ENCODE measurements around the gene ROR1.
"Not testable (repeated sequence)": the region's sequence is repeated elsewhere in the genome, so short reads cannot be mapped to it uniquely, and the experiment has no call there.

ROR1 gene

DNA sequence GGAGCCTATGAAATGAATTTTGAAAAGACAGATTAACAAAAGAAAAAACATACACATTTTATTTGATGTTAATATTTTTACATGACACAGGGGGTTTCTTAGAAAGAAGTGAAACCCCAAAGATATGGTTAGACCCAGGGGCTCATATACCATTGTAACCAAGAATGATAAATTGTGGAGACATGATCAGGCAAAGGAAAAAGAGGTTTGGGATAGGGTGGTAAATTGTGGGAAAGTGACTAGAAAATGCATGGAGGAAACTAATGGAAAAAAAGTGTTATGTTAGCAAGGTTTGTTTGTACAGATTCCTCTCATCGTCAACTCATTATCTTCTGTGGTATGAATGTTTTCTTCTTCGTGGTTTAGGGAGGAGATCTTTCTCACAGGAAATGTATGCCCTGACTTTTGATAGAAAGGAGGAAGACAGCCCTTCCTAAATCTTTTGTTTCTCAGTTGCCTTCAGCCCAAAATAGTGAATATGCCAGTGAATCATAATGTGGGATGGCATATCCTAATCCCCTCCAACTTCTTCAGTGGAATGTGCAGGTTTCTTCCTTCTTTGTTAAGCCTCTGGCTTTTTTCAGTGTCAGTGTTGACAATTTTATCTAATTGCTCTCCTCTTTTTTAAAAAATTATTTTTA lies 289.2 kb downstream of the ROR1 start:
- DNase-seq: peak; percentile 89

GRCh38 chr1:64065571-64065970 lies 291.8 kb downstream of the ROR1 start:
- DNase-seq: peak; percentile 17

DNA sequence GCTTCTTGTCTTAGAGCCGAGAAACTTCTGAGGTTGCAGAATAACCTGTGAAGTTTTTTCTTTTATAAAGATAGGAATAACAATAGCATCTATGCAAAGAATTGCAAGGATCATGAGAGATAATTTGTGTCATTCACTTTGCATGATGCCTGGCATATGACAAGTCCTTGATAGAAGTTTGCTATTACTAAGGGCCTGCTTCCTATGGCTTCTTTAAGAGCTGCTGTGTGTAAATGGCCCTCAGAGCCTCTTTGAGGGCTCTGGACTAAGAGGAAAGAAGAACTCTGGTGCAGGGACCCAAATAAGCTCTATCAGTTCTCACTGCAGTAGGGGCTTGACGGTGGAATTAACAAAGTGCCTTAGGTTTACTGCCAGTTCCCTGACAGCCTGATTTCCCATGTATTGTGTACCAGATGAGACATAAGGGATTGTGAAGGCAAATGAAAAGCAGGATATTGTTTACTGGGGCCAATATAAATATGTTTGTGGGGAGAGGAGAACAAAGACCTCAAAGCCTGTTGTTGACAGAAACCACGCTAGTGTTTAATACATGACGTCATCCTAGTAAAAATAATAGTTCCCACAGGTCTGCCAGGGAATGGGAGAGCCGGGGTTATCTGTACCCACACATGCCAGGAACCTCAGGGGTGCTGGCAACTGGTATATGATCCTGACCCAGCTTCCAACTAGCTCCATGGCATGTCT lies 298.4 kb downstream of the ROR1 start:
- DNase-seq: peak; percentile 53

GRCh38 chr1:64073705-64074104 lies 299.9 kb downstream of the ROR1 start:
- DNase-seq: no peak

DNA sequence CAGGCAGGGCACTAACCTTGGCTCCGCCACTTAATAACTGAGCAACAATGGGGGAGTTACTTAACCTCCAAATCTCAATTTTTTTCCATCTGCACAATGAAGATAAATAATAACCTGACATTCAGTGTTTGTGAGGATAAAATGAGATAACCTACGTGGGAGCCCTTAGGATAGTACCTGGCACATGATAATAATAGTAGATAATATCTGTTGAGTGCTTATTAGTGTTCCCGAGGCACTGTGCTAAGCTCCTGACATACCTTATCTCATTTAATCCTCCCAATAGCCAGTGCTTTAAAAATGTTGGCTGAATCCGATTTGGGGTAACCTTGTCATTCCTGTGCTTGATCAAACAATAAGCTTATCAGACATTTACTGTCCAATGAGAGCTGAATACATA lies 300.9 kb downstream of the ROR1 start:
- no peak for DNase-seq

DNA sequence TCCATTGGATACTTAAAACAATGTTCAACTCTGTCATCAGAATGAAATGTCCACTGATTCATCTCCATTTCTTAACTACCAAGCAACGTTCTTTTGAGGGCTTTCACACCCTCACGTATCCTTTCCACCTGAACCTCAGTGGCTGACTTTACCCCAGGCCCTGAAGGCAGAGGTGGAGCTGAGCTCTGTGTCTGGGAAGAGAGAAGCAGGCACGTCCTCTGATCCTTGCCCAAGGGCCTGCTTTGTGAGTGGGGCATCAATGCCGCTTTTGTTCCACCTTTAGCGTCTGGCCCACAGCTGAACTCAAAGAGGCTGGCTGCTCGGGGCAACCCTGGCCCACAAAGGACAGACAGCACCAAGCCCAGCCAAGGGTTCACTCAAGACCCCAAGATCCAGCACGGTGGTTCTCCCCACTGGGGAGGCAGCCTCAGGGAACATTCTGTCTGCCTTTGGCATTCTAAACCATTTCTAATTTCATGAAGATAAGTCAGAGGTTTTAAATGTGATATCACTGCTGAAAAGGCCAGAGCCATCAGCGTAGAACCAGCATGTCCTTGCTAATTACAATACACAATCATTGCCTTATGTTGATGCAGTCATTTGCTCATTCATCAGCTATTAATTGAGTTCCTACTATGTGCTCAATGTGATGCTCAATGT lies 303.6 kb downstream of the ROR1 start:
- no peak for DNase-seq

- peak; percentile 76 for DNase-seq
These were observed 307.2 kb downstream of the ROR1 start for GRCh38 chr1:64080941-64081562.

DNA sequence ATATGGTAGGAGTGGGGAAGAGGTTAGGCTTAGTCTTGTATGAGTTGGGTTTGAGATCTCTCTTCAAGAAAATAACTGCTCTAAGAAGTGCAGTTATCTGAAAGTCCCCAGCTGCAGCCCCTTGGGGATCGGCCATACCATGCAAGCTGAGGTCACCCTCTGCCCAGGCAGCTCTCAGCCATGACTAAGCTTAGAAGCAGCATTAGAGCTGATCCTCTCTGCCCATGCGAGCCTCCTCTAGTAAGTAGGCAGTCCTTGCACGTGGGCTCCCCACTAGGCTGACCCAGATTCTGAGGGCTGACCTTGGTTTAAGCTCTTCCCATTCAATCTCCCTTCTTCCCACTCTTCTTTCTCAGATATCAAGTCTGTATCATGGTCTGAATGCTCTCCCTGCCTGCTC lies 308.6 kb downstream of the ROR1 start:
- DNase-seq: peak; percentile 98

- peak; percentile 33 for DNase-seq
These were observed 310.6 kb downstream of the ROR1 start for GRCh38 chr1:64084451-64084850.

- peak; percentile 94 for DNase-seq
These were observed 314.0 kb downstream of the ROR1 start for GRCh38 chr1:64087768-64088167.

GRCh38 chr1:64090436-64090835 lies 316.6 kb downstream of the ROR1 start:
- DNase-seq: no peak

DNA sequence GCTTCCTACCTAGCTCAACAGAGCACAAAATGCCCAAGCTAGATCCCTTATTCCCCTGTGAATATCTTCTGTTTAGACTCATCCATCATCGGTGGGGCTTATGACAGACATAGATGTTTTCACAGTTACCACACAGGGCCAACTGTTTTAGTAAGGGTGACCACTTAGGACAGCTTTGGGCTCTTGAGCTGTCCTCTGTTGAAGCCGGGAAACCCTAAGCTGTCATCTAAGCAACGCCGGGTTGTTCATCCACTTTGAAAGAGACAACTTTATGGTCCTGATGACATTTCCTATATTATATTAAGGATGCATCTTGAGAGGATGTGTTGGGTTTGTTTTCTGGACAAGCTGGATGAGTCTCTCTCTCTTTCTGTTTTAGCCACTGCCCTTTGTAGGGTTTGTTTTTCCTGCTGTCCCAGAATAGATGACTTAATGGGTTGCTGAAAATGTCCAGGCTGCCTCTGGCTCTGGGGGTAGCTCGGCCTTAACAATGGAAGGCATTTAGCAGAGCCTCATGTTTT lies 319.1 kb downstream of the ROR1 start:
- peak; percentile 50 for DNase-seq

DNA sequence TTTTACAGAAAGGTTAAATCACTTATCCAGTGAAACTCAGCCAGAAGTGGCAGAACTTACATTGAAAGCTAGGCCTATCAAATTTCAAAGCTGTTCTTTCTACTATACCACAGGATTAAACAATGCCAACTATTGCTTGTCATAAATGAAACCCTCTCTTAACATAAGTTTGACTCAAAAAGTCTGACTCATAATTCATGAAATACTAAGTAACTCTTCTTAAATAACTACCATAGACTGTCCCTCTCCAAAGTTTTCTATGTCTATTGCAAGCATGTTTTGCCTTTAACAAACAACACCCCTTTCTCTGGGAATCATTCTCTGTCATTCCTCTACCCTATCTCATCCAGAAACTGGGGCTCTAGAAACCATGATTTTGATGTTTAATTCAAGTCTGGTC lies 320.1 kb downstream of the ROR1 start:
- peak; percentile 73 for DNase-seq

GRCh38 chr1:64095832-64096231 lies 322.0 kb downstream of the ROR1 start:
- no peak for DNase-seq

GRCh38 chr1:64097859-64098258 lies 324.0 kb downstream of the ROR1 start:
- no peak for DNase-seq

- no peak for DNase-seq
These were observed 324.6 kb downstream of the ROR1 start for GRCh38 chr1:64098436-64098835.

DNA sequence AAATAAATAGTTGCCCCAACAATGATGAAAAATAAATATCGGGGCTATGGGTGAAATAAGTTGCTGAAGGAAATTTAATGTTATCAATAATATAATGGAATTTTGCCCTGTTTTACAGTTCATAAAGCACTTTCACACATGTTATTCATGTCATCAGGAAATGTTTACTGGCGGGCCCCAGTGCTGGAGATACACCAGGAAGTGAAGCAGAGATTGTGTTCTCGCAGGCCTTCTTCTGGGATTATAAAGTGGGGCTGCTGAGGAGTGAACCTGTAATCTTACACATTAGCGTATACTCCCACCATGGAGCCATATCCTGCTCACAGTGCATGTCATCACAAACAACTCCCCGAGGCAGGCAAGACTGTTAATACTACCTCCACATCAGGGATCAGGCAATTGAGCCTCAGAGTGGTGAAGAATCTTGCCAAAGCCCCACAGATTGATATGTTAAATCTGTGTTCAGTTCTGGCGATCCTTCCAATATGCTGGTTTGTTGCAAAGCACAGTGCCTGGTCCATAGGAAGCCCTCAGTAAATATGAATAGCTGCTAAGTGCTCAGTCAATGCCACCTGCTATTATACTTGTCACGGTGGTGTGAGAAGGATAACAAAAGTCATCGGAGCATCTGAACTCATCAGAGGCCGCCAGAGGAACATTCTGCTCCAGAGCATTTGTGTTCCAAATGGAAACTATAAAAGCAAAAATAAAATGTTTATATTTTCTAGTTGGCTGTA lies 325.2 kb downstream of the ROR1 start:
- no peak for DNase-seq

DNA sequence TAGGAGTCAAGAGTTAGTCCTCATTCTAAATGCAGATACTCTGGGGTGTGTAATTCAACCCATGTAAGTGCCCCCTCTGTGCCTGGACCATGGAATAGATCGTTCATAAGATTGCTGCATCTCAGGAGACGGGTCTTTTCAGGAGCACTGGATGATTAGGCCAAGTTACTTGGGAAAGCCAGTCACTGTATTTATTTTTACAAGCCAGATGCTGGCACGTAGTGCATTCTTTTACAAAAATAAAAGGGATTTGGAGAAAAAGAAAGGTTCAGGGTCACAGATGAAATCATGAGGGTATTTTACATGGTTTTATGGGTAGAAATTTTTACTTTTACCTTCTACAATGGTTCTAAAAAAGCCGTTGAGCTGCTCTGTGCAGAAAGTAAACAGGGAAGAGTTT lies 327.0 kb downstream of the ROR1 start:
- no peak for DNase-seq

DNA sequence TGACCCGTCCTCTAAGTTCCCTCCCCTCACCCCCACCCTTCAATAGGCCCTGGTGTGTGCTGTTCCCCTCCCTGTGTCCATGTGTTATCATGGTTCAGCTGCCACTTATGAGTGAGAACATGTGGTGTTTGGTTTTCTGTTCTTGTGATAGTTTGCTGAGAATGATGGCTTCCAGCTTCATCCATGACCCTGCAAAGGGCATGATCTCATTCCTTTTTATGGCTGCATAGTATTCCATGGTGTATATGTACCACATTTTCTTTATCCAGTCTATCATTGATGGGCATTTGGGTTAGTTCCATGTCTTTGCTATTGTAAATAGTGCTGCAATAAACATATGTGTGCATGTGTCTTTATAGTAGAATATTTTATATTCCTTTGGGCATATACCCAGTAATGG lies 330.8 kb downstream of the ROR1 start:
- DNase-seq: not testable (repeated sequence)

DNA sequence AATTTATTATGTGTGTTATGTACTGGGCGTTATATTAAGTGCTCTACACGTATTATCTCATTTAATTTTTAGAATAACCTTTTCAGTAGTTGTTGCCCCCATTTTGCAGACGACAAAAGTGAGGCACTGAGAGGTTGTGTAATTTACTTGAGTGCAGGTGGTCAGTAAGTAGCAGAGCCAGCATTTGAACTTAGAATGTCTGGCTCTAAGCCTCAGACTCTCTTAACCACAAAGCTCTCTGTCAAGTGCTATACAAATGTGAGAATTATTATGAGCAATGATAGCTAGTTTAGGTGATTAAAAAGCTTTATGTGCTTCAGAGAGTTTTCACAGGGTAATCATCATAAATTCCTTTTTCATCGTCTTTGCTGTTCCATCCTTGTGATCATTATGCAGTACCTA lies 333.3 kb downstream of the ROR1 start:
- no peak for DNase-seq

DNA sequence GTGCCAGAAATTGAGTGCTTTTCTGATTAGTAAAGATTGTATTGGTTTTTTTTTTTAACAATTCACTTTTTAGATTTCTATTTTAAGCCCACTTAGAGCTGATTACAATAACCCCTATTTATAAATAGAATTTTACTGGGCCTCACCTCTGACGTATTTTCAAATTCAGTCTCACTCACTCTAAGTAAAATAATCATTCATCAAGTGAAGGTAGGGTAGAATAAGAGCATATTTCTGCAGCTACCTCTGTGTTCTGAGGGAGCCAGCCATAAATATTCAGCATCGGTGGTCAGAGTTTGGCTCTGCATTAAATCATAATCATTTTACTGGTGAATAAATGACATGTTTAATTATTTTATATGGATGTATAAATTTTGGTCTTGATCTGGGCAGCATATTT lies 333.8 kb downstream of the ROR1 start:
- no peak for DNase-seq

DNA sequence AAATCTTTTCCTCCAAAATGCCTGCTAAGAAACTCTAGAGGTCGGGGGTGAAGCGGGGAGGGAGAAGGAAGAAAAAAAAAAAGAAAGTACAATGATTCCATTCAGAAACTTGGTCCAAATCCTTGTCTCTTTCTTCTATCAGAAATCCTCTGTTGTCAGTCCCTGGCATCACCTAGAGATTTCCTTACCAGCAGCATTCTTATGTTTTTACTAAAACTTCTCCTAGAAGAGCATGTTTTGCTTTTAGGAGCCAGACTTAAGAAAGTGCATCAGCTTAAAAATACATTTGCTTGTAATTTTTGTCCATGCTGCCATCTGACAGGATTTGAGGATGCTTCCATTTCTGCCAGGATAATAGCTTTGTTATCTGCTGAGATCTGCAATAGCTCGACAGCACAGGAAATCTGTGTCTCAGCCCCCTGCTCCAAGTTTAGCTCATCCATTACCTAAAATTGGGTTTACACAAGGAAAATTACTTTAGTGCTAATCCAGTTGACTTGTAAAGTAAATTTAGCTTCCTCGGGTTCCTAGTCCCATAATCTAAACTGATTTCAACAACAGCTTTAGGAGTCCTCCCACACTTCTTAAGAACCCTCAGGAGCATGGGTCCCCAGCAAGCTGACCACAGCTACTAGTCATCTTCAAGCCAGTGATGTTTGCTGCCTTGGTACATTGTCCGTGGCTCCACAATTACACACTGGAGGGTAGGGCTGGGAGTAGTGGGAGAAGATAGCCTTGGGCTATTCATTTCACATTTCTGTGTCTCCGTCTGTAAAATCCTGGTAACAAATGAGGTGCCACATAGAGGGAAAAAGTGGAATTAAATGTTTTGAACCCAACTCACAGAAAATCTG lies 337.3 kb downstream of the ROR1 start:
- DNase-seq: no peak
